OCI-LY3 (cell line): ENCODE data around the gene ZYG11A.

Experiments used
- H2AFZ ChIP-seq: fragments of 200-600, 300-600 bp; shearing (Covaris generic); 2 replicates; pipeline ENCODE4 v1.6.0; 2014; ENCODE audit warnings: antibody characterized with exemption, low read depth, low read length
- H3K27ac ChIP-seq: fragments of 200-600, 300-600 bp; sonication (generic); 2 replicates; pipeline ENCODE4 v1.5.1; 2014; ENCODE audit warnings: mild to moderate bottlenecking, low read length, moderate library complexity, mixed read lengths
- H3K27me3 ChIP-seq: fragments of 200-600, 300-600 bp; sonication (generic); 2 replicates; pipeline ENCODE4 v1.6.1; 2014; ENCODE audit warnings: low read depth, low read length, mixed read lengths
- H3K36me3 ChIP-seq: fragments of 200-600, 300-600 bp; sonication (generic); replicated peaks from 2 replicates; pipeline ENCODE3; 2014; ENCODE audit warnings: low read depth, low read length, mixed read lengths
- H3K4me1 ChIP-seq: fragments of 300-600, 200-600 bp; sonication (generic); 2 replicates; pipeline ENCODE4 v1.6.1; 2014; ENCODE audit warnings: low read length, mixed read lengths
- H3K4me2 ChIP-seq: fragments of 200-600, 300-600 bp; sonication (generic); 2 replicates; pipeline ENCODE4 v1.6.1; 2014; ENCODE audit warnings: low read length, mixed read lengths
- H3K4me3 ChIP-seq: fragments of 300-600, 200-600 bp; sonication (generic); 2 replicates; pipeline ENCODE4 v1.5.1; 2014; ENCODE audit warnings: antibody characterized with exemption, mild to moderate bottlenecking, low read length, moderate library complexity
- H3K79me2 ChIP-seq: fragments of 300-600, 200-600 bp; shearing (Covaris generic); 2 replicates; pipeline ENCODE4 v1.6.1; 2014; ENCODE audit warnings: mild to moderate bottlenecking, low read length, mixed read lengths
- H3K9ac ChIP-seq: fragments of 300-600, 200-600 bp; shearing (Covaris generic); 2 replicates; pipeline ENCODE4 v1.6.0; 2014; ENCODE audit warnings: mild to moderate bottlenecking, low read length, moderate library complexity
- H3K9me3 ChIP-seq: fragments of 200-600, 300-600 bp; shearing (Covaris generic); 2 replicates; pipeline ENCODE4 v1.6.1; 2014; ENCODE audit warnings: low read length, mixed read lengths; ENCODE audit not compliant: insufficient read depth
- H4K20me1 ChIP-seq: fragments of 200-600, 300-600 bp; sonication (generic); 2 replicates; pipeline ENCODE4 v1.6.1; 2016; ENCODE audit warnings: low read length, mixed read lengths; ENCODE audit not compliant: insufficient read depth
- EZH2phosphoT487 ChIP-seq: fragments of 200-600 bp; shearing (Covaris generic); IDR thresholded peaks from 2 replicates; pipeline ENCODE4 v1.6.1; 2018; ENCODE audit warnings: antibody characterized with exemption, mixed run types, low read depth
- TF ChIP-seq, protein P1 (sequence below): fragments of 200-600, 300-600 bp; sonication (generic); IDR thresholded peaks from 2 replicates; pipeline ENCODE4 v1.5.1; 2014; ENCODE audit warnings: antibody characterized with exemption, low read length, low read depth

Gene ZYG11A

DNA sequence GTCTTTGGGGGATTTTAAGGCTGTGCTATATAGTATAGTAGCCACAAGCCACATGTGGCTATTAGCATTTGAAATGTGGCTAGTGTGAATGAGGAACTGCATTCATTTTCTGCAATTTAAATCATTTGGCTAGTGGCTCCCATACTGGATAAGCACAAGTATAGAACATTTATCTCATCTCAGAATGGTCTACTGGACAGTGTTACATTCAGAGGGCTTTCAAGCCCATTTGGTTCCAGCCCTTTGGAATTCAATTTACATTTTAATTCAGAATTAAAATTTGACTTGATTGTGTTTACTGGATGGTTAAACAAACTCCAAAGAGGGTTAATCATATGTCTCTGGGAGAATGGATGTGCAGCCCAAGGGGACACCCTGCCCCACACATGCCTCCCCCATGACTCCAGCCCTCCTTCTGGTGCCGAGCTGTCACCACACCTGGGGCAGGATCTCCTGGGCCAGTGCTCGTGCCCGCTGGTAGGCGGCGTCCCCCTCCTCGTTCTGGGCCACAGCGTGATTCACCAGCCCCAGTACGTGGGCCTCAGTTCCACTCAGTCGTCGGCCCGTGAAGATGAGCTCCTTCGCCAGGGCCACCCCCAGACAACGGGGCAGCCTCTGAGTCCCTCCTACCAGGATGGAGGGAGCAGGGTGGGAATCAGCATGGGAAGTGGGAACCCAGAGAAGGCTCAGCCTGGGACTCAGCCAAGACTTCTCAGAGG is 61.8 kb downstream of the ZYG11A start:
- Histone ChIP-seq H3K9me3 (no peaks in the 10 kb centered on the region), H3K79me2 (no peaks in the 10 kb centered on the region), H3K4me1 (peaks cover 4% of the 10 kb centered on the region; the same call in 1 of the 2 replicates), H3K27me3 (no peaks in the 10 kb centered on the region), H3K27ac (no peak overlapping the region), H3K4me3 (no peak overlapping the region), H3K36me3 (no peaks in the 10 kb centered on the region), H4K20me1 (no peaks in the 10 kb centered on the region), H2AFZ (no peak overlapping the region), H3K4me2 (no peak overlapping the region), H3K9ac (no peak overlapping the region)
- TF ChIP-seq EZH2phosphoT487, result no peak
- TF ChIP-seq, protein P1, sequence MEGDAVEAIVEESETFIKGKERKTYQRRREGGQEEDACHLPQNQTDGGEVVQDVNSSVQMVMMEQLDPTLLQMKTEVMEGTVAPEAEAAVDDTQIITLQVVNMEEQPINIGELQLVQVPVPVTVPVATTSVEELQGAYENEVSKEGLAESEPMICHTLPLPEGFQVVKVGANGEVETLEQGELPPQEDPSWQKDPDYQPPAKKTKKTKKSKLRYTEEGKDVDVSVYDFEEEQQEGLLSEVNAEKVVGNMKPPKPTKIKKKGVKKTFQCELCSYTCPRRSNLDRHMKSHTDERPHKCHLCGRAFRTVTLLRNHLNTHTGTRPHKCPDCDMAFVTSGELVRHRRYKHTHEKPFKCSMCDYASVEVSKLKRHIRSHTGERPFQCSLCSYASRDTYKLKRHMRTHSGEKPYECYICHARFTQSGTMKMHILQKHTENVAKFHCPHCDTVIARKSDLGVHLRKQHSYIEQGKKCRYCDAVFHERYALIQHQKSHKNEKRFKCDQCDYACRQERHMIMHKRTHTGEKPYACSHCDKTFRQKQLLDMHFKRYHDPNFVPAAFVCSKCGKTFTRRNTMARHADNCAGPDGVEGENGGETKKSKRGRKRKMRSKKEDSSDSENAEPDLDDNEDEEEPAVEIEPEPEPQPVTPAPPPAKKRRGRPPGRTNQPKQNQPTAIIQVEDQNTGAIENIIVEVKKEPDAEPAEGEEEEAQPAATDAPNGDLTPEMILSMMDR, result no peak

DNA sequence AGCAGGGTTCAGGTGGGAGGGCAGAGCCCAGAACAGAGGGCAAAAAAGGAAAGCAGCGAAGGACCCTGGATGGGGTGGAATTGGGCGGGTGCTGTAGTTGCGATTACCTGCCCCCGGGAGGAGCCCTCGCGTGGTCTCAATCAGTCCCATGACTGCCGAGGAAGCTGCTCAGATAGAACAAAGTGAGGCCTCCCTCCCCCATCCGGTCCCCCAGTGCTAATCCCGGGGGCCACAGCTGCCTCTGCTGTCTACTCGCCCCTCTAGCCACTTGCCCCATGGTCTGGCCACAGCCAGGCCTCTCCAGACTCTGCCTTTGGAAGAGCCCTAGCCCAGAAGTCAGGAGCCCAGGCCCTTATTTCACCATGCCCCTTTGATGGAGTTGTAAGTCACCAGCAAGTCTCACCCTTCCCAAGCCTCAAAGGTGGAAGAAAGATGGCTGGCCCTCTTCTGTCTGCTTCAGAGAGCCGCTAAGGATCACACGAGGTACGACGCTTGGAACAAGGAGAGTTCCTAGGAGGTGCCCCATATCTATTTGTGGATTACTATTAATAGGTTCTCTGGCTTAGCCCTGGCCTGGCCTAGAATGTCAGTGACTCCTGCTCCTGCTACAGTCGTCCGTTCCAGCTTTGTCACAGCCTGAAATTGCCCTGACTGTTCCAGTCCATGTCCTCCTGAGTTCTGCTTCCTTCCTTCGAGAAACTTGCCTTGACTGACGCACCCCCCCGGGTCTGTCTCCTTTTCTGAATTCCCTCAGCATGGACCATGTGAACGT is 62.6 kb downstream of the ZYG11A start:
- Histone ChIP-seq H3K9ac (no peak overlapping the region), H3K9me3 (no peaks in the 10 kb centered on the region), H3K27ac (no peak overlapping the region), H3K4me2 (0 out of 2 replicates have a peak overlapping the region, but pooled peaks have one; percentile 22), H4K20me1 (no peaks in the 10 kb centered on the region), H3K36me3 (no peaks in the 10 kb centered on the region), H3K4me1 (peaks cover 4% of the 10 kb centered on the region; the same call in 1 of the 2 replicates), H3K27me3 (no peaks in the 10 kb centered on the region), H2AFZ (no peak overlapping the region), H3K79me2 (no peaks in the 10 kb centered on the region), H3K4me3 (no peak overlapping the region)
- no peak for TF ChIP-seq EZH2phosphoT487
- TF ChIP-seq, protein P1, result peak; percentile 30

DNA sequence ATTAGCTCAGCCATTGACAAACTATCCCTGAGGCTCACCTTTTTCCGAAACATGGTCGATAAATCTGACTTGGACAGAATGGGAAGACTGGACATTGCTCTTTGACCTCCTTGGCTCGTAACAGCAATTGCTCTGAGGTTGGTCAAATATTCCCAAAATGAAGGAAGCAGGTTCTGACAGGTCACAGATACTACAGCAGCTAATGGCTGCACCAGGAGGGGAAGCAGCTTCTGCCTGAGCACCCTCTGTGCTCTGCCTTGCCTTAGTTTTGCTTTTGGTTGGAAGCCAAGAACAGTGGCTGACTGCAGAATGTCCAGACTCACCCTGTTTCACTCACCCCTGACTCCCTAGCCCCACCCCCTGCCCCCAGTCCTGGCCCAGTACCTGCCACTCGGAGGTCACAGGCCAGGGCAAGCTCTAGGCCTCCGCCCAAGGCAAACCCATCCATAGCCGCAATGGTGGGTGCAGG is 63.6 kb downstream of the ZYG11A start:
- no peak overlapping the region for H3K4me3 ChIP-seq
- H3K4me1 ChIP-seq, result peaks cover 4% of the 10 kb centered on the region; the same call in 1 of the 2 replicates
- no peaks in the 10 kb centered on the region for H3K27me3 ChIP-seq
- no peaks in the 10 kb centered on the region for H3K36me3 ChIP-seq
- H3K4me2 ChIP-seq, result no peak overlapping the region
- no peaks in the 10 kb centered on the region for H4K20me1 ChIP-seq
- H2AFZ ChIP-seq, result no peak overlapping the region
- H3K9me3 ChIP-seq, result no peaks in the 10 kb centered on the region
- H3K79me2 ChIP-seq, result no peaks in the 10 kb centered on the region
- H3K9ac ChIP-seq, result no peak overlapping the region
- no peak for TF ChIP-seq EZH2phosphoT487
- TF ChIP-seq, protein P1, result no peak
- no peak overlapping the region for H3K27ac ChIP-seq

DNA sequence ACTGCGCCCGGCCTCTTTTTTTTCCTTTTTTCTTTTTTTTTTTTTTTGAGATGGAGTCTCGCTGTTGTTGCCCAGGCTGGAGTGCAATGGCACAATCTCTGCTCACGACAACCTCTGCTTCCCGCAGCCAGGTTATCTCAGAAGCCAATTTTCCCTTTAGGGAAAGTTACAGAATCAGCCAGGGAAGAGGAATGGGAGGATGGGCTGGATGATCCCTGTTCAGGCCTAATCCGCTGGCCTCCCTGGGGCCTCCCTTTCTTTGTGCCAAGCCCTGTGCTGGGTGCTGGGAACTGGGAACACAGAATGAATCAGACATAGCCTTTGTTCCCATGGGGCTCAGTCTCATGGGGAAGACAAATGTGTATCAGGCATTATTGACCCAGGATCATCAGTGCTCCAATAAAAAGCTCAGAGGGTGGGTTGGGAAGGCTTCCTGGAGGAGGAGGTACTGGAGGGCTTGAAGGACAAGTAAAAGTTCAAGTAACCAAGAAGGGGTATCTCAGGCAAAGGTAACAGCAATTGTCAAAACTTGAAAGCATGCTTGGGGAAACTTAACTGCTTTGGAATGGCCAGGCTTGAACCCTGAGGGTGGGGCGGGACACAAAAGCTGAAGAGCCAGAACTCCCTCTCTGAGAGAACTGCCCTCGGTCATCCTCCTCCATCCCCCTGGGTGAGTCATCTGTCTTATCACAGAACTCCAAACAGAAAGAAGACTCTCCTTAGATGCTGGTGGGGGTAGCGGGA is 64.7 kb downstream of the ZYG11A start:
- peaks cover 4% of the 10 kb centered on the region; the same call in 1 of the 2 replicates for H3K4me1 ChIP-seq
- H3K27me3 ChIP-seq, result no peaks in the 10 kb centered on the region
- no peak overlapping the region for H3K27ac ChIP-seq
- no peaks in the 10 kb centered on the region for H3K79me2 ChIP-seq
- no peak overlapping the region for H3K4me2 ChIP-seq
- H3K36me3 ChIP-seq, result no peaks in the 10 kb centered on the region
- H4K20me1 ChIP-seq, result no peaks in the 10 kb centered on the region
- no peak overlapping the region for H2AFZ ChIP-seq
- no peak for TF ChIP-seq EZH2phosphoT487
- TF ChIP-seq, protein P1, result no peak
- H3K4me3 ChIP-seq, result no peak overlapping the region
- H3K9me3 ChIP-seq, result no peaks in the 10 kb centered on the region
- H3K9ac ChIP-seq, result no peak overlapping the region
